22Rv1 (cell line): ENCODE measurements around the gene ABCD2.

Experiments used
- ZFX ChIP-seq: fragments of 450-650 bp; IDR thresholded peaks from 2 replicates; pipeline ENCODE4 v1.6.1; 2017; ENCODE audit warnings: antibody characterized with exemption, borderline replicate concordance
- TF ChIP-seq, protein P1 (sequence below): fragments of 450-650 bp; IDR thresholded peaks from 2 replicates; pipeline ENCODE4 v1.5.1; 2017; ENCODE audit warnings: mild to moderate bottlenecking

DNA sequence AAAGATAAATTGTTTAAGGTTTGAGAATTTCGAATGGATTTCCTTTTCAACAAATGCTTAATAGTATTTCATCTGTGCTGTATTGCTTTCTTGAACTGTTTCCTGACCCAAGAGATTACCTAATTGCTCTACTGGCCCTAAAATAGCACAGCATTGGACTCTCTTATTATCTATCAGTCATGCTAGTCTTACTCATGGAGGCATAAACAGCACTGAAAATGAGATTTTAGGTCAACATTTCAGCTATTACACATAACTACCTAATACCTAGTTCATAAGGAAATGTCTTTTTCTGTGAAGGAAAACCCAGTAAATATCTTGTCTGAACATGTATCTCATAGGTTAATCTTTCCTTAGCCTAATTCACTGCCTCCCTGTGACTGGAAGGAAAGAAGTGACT lies 4.3 kb upstream of the ABCD2 start:
- TF ChIP-seq, protein P1, sequence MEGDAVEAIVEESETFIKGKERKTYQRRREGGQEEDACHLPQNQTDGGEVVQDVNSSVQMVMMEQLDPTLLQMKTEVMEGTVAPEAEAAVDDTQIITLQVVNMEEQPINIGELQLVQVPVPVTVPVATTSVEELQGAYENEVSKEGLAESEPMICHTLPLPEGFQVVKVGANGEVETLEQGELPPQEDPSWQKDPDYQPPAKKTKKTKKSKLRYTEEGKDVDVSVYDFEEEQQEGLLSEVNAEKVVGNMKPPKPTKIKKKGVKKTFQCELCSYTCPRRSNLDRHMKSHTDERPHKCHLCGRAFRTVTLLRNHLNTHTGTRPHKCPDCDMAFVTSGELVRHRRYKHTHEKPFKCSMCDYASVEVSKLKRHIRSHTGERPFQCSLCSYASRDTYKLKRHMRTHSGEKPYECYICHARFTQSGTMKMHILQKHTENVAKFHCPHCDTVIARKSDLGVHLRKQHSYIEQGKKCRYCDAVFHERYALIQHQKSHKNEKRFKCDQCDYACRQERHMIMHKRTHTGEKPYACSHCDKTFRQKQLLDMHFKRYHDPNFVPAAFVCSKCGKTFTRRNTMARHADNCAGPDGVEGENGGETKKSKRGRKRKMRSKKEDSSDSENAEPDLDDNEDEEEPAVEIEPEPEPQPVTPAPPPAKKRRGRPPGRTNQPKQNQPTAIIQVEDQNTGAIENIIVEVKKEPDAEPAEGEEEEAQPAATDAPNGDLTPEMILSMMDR, result no peak
- no peak for TF ChIP-seq ZFX
